Measurements from ENCODE around the gene RPL22. TPM values are rescaled to one million over a fixed set of nuclear protein-coding genes. Genes with fewer than 3 reads are reported as not detected.
A peak's percentile ranks its signal among the peaks of the same experiment; 100 is the strongest.

The RPL22 gene
- total RNA-seq, 2 experiments from 2014 or later: 258 to 298 TPM

GRCh38 chr1:6185635-6186382 lies 13.6 kb downstream of the RPL22 start:
- CTCF ChIA-PET: interaction anchor here (0.6 to 1.4 kb wide), 9 partner anchors 9 to 77 kb away, joined by 3 to 6 read pairs (median 4); partner anchors contain the start of genes RNF207 and RPL22
- Mint-ChIP-seq H3K9me3 (no peaks in the 10 kb centered on the region), H3K27me3 (peaks cover 19% of the 10 kb centered on the region), H3K36me3 (ENCODE audit: low read depth) (peaks cover 38% of the 10 kb centered on the region), H3K4me3 (no peak overlapping the region), H3K4me1 (peaks cover 38% of the 10 kb centered on the region), H3K27ac (no peak overlapping the region)
- peak; percentile 35 for DNase-seq
- POLR2A ChIA-PET: interaction anchor here (1.0 to 1.8 kb wide), 3 partner anchors 11 to 50 kb away, joined by 3 to 4 read pairs (median 4); partner anchors contain the start of gene ICMT

DNA sequence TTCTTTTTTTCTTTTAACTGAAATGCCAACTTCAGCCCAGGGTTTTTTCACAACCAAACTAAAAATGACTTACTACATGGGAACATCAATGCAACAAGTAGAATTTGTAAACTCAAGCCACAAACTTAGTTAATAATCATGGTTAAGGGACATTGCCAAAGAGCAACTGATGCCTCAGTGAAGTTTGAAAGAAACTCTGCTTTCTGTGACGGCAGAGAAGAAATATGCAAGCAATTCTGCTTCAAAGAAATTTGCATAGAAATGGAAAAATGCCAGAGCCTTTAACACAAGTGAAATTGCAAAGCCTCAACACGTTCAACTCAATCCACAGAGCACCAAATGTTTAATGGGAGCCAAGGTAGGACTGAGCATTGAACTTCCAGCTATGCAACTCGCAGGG lies 14.2 kb downstream of the RPL22 start:
- H3K4me3 Mint-ChIP-seq: no peak overlapping the region
- H3K27me3 Mint-ChIP-seq: peaks cover 22% of the 10 kb centered on the region

GRCh38 chr1:6184083-6184783 lies 15.2 kb downstream of the RPL22 start:
- POLR2A ChIA-PET: interaction anchor here (1.8 kb wide), 1 partner anchor 13 kb away, joined by 4 read pairs; no protein-coding TSS in a partner anchor
- peaks cover 32% of the 10 kb centered on the region for H3K36me3 Mint-ChIP-seq (ENCODE audit: low read depth)

More for the DNA sequence above, 14.2 kb downstream of the RPL22 start:
- peaks cover 36% of the 10 kb centered on the region for H3K36me3 Mint-ChIP-seq (ENCODE audit: low read depth)
- H3K4me1 Mint-ChIP-seq: peaks cover 41% of the 10 kb centered on the region
- H3K9me3 Mint-ChIP-seq: no peaks in the 10 kb centered on the region
- ChIA-PET CTCF (interaction anchor here (0.6 to 1.4 kb wide), 9 partner anchors 9 to 76 kb away, joined by 3 to 6 read pairs (median 4); partner anchors contain the start of genes RNF207 and RPL22), POLR2A (interaction anchor here (1.0 to 1.8 kb wide), 3 partner anchors 12 to 51 kb away, joined by 3 to 4 read pairs (median 4); partner anchors contain the start of gene ICMT)
- no peak overlapping the region for H3K27ac Mint-ChIP-seq
- no peak for DNase-seq

DNA sequence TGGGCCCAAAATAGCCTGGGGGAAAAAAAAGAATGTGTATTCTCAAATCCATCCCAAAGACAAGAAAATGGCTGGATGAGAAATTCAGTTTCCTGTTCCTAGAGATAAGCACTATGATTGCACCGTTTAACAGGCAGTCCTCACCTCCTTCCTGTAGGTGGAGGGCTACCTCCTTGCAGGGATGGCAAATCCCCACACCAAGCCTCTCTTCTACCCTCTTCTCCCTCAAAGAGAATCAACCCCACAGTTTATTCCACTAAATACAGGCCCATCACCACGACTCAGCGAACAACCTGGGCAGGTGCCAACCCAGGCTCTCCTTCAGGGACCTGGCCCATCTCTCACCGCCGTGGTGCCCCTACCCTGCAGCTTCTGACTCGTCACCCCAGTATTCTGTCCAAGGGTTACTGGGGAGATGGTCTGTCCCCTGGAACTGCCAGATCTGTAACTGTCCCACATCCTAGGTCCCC lies 15.8 kb downstream of the RPL22 start:
- Mint-ChIP-seq H3K27ac (no peak overlapping the region), H3K4me3 (no peak overlapping the region), H3K36me3 (ENCODE audit: low read depth) (peaks cover 26% of the 10 kb centered on the region), H3K27me3 (peaks cover 28% of the 10 kb centered on the region), H3K9me3 (no peaks in the 10 kb centered on the region), H3K4me1 (peaks cover 37% of the 10 kb centered on the region)
- ChIA-PET CTCF (interaction anchor here (1.8 kb wide), 1 partner anchor 15 kb away, joined by 6 read pairs; the partner anchor contains the start of gene RPL22), POLR2A (interaction anchor here (1.4 kb wide), 1 partner anchor 15 kb away, joined by 4 read pairs; no protein-coding TSS in a partner anchor)
- no peak for DNase-seq

More at GRCh38 chr1:6184083-6184783, 15.2 kb downstream of the RPL22 start:
- CTCF ChIA-PET: interaction anchor here (0.8 kb wide), 1 partner anchor 14 kb away, joined by 4 read pairs; no protein-coding TSS in a partner anchor
- DNase-seq: no peak
- no peak overlapping the region for H3K4me3 Mint-ChIP-seq
- peaks cover 22% of the 10 kb centered on the region for H3K27me3 Mint-ChIP-seq
- no peak overlapping the region for H3K27ac Mint-ChIP-seq
- peaks cover 38% of the 10 kb centered on the region for H3K4me1 Mint-ChIP-seq
- H3K9me3 Mint-ChIP-seq: no peaks in the 10 kb centered on the region

GRCh38 chr1:6181347-6181770 lies 18.0 kb downstream of the RPL22 start:
- Mint-ChIP-seq H3K36me3 (ENCODE audit: low read depth) (peaks cover 16% of the 10 kb centered on the region), H3K4me1 (peaks cover 32% of the 10 kb centered on the region), H3K4me3 (no peak overlapping the region), H3K27ac (no peak overlapping the region), H3K27me3 (peaks cover 48% of the 10 kb centered on the region), H3K9me3 (no peaks in the 10 kb centered on the region)
- ChIA-PET POLR2A (no interaction called here), CTCF (no interaction called here)
- no peak for DNase-seq

DNA sequence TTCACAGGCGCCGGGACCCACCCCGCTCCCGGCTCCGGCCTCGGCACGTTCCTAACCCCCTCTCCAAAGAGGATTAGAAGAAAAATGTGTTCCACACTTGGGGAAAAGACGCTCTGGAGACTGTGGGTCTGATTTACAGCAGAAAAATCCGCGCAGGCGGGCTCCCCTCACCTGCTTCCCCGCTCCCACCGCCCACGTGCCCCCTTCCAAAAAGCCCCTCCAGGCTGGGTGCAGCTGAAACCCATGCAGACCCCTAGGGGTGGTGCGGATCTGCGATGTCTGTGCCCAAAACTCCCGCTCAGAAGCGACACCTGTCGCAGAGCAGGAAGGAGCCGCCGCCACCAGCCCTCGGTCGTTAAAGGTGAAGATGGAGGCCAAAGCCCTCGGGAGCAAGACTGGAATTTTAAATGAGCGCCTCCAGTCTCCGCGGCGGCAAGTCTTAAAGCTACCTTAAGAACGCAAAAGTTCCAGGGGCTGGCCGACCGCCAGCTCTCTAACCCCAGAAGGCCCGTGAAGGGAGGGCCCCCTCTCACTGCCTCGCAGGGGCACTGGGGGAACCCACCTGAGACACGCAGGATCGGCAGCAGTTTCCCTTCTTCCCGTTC lies 18.6 kb downstream of the RPL22 start:
- Mint-ChIP-seq H3K4me3 (no peak overlapping the region), H3K9me3 (no peaks in the 10 kb centered on the region), H3K4me1 (peaks cover 28% of the 10 kb centered on the region), H3K36me3 (ENCODE audit: low read depth) (peaks cover 12% of the 10 kb centered on the region), H3K27ac (no peak overlapping the region), H3K27me3 (peaks cover 50% of the 10 kb centered on the region)
- ChIA-PET CTCF (no interaction called here), POLR2A (no interaction called here)
- DNase-seq: no peak

DNA sequence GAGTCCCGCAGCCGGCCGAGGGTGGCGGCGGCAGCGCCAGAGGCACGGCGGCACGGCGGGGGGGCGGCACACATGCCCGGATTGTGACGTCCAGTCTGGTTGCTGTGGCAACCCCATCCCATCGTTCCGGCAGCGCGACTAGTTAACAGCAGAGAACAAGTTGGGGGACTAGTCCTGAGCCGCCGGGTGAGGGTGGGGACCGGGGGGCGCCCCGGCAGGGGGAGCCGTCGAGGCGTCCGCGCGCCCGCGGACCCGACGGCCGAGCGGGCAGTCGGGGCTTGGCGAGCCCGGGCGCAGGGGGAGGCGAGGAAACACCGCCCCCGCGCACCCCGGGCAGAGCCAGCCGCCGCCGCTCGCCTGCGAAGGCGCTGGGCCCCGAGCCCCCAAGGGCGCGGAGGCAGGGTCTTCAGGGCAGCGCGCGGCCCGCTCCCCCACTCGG lies 19.1 kb downstream of the RPL22 start, which contains the start of gene CHD5:
TSS of gene CHD5 (minus strand) at position 54 of the 439 bp plus-strand sequence. CDS start 298 bp downstream, outside the sequence.
- Mint-ChIP-seq H3K9me3 (no peaks in the 10 kb centered on the region), H3K4me3 (no peak within 1 kb of the TSS), H3K4me1 (peaks cover 26% of the 10 kb centered on the region), H3K27ac (no peak within 1 kb of the TSS), H3K36me3 (ENCODE audit: low read depth) (peaks cover 8% of the 10 kb centered on the region), H3K27me3 (peaks cover 50% of the 10 kb centered on the region)
- POLR2A ChIA-PET: no interaction called here
- CTCF ChIA-PET: no interaction called here
- no peak for DNase-seq

DNA sequence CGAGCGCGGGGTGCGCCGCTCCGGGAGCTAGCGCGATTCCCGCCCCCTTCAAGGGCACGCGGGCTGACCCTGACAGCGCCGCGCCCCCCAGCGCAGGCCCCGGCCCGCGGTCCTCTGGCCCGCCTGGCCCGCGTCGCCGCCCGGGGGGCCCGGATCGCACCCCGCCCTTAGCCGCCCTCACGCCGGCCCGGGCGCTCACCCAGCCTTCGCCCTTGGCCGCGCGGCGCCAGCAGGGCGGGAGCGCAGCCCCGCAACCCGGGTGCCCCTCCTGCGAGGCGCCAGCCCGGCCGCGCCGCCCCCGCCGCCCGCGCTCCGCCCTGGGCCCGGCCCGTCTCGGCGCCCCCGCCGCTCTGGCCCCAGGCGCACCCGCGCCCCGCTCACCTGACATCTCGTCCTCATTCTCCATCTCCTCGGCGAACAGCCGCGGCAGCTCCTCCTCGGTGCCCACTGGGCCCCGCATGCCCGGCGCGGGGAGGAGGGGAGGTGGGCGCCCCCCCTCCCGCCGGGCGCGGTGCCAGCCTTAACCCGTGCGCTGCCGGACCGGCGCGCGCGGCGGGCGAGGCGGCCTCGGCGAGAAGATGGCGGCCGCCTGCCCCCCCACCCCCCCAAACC lies 19.7 kb downstream of the RPL22 start:
- CTCF ChIA-PET: no interaction called here
- H3K36me3 Mint-ChIP-seq (ENCODE audit: low read depth): peaks cover 5% of the 10 kb centered on the region
- peaks cover 21% of the 10 kb centered on the region for H3K4me1 Mint-ChIP-seq
- no peaks in the 10 kb centered on the region for H3K9me3 Mint-ChIP-seq
- H3K4me3 Mint-ChIP-seq: no peak overlapping the region
- DNase-seq: no peak
- POLR2A ChIA-PET: no interaction called here
- H3K27me3 Mint-ChIP-seq: peaks cover 50% of the 10 kb centered on the region
- H3K27ac Mint-ChIP-seq: no peak overlapping the region

DNA sequence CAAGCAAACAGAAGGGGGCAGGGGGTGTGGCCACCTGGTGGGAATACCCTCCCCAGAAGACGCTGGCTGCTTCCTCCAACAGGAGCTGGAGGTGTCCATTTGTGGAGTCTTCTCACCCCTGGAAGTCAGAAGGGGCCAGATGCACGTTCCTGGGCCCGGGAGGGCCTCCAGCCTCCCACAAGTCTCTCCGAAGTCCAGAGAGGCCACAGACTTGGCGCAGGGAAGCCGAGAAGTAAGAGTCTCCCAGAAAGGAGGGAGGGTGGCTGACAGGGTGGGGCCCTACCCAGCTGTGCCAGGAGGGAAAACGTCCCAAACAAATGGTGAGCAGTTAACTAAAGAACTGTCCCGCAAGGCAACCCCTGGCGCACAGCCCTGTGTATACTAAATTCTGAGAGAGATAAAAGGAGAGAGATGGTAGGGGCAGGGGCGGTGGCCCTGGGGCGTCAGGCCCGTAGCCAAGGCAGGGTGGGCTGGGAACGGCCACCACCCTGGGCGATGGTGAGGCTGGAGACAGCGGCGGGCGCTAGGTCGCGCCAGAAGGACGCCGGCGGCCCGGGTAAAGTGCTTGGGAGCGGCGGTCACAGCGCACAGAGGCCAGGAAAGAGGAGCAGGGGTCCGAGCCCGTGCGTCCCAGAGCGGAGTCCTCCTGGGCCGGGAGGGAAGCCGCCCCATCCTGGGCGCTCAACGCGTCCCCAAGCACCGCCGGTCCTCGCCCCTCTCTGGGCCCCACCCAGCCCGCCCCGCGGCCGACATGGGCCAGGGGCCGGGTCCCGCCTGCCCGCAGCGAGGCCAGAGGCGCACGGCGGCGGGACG lies 20.4 kb downstream of the RPL22 start:
- Mint-ChIP-seq H3K4me3 (no peak overlapping the region), H3K36me3 (ENCODE audit: low read depth) (no peaks in the 10 kb centered on the region), H3K27ac (no peak overlapping the region), H3K4me1 (peaks cover 15% of the 10 kb centered on the region), H3K27me3 (peaks cover 50% of the 10 kb centered on the region), H3K9me3 (no peaks in the 10 kb centered on the region)
- CTCF ChIA-PET: no interaction called here
- no peak for DNase-seq
- POLR2A ChIA-PET: no interaction called here

DNA sequence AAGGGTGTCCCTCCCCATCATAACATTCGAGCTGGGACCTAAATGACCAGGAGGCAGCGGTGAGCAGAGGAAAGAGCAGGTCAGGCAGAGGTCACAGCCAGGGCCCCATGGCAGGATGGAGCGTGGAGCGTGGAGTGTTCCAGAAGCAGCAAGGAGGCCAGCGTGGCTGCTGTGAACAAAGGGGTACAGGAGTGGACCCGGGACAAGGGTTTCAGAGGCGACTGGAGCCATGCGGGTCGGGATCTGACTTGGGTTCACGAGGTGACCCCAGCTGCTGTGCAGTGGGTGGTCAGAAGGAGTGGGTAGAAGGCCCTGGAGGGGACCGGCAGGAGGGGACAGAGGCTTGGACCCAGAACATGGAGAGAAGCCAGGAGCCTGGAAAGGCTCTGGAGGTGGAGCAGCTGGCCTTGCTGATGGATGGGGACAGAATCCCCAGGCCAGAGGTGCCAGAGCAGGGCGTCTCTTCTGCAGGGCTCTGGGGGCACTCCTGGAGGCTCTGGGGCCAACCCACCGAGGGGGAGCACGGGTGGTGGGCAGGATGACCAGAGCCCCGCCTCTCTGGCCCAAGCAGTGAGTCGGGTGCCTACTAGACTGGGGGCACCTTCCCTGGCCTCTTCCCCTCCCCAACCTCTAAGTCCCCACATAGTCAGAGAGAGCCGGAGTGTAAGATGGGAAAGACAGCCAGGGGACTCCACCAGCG lies 21.6 kb downstream of the RPL22 start:
- Mint-ChIP-seq H3K27me3 (peaks cover 47% of the 10 kb centered on the region), H3K27ac (no peak overlapping the region), H3K4me3 (no peak overlapping the region), H3K4me1 (peaks cover 15% of the 10 kb centered on the region), H3K9me3 (no peaks in the 10 kb centered on the region), H3K36me3 (ENCODE audit: low read depth) (no peaks in the 10 kb centered on the region)
- POLR2A ChIA-PET: interaction anchor here (0.9 kb wide), 1 partner anchor 12 kb away, joined by 3 read pairs; no protein-coding TSS in a partner anchor
- no peak for DNase-seq
- CTCF ChIA-PET: no interaction called here

DNA sequence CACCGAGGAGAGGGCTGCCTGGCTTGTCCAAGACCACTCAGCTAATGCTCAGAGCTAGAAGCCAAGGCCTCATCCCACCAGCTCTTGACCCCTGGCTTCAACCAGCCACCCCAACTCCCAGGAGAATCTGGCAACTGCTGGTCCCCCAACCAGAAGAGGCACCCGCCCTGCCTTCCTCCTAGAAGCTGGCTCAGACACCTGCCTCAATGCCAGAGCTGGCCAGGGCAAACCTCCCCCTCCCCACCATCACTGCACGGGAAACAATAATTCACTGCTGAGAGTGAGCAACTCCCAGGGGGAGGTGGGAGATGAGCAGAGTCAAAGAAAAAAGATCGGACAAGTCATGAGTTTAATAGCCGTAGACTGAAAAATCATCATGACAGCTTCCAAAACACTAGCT lies 22.6 kb downstream of the RPL22 start:
- H3K9me3 Mint-ChIP-seq: no peaks in the 10 kb centered on the region
- no peak overlapping the region for H3K4me3 Mint-ChIP-seq
- H3K27me3 Mint-ChIP-seq: peaks cover 41% of the 10 kb centered on the region
- no peak for DNase-seq
- peaks cover 14% of the 10 kb centered on the region for H3K4me1 Mint-ChIP-seq
- no peak overlapping the region for H3K27ac Mint-ChIP-seq
- ChIA-PET POLR2A (interaction anchor here (0.7 to 0.9 kb wide), 2 partner anchors 13 to 18 kb away, joined by 3 read pairs; no protein-coding TSS in a partner anchor), CTCF (no interaction called here)
- H3K36me3 Mint-ChIP-seq (ENCODE audit: low read depth): no peaks in the 10 kb centered on the region
